GM21723 (cell line): ENCODE data around the gene SLC2A14.
"Not testable (repeated sequence)": the region's sequence is repeated elsewhere in the genome, so short reads cannot be mapped to it uniquely, and the experiment has no call there.

Source experiments
- ATAC-seq: cut with Tn5 transposase; IDR thresholded peaks from one replicate; pipeline ENCODE4 v1.9.1; 2021; ENCODE audit warnings: mild to moderate bottlenecking, moderate library complexity; ENCODE audit not compliant: unreplicated experiment

SLC2A14 gene

GRCh38 chr12:7870335-7870734, 2.4 kb downstream of the SLC2A14 start:
- ATAC-seq = no peak

- ATAC-seq = no peak
These were observed 3.6 kb downstream of the SLC2A14 start for GRCh38 chr12:7869137-7869536.

- ATAC-seq = no peak
These were observed 4.3 kb downstream of the SLC2A14 start for GRCh38 chr12:7868391-7868790.

- no peak for ATAC-seq
These were observed 8.0 kb downstream of the SLC2A14 start for GRCh38 chr12:7864601-7865150.

- ATAC-seq = not testable (repeated sequence)
These were observed 9.8 kb downstream of the SLC2A14 start for GRCh38 chr12:7862814-7863348.

GRCh38 chr12:7862301-7862700, 10.4 kb downstream of the SLC2A14 start:
- ATAC-seq = not testable (repeated sequence)

GRCh38 chr12:7859552-7859951, 13.2 kb downstream of the SLC2A14 start:
- no peak for ATAC-seq

- no peak for ATAC-seq
These were observed 14.7 kb downstream of the SLC2A14 start for GRCh38 chr12:7857971-7858370.

- ATAC-seq = no peak
These were observed 16.2 kb downstream of the SLC2A14 start for GRCh38 chr12:7856516-7856915.

- no peak for ATAC-seq
These were observed 19.2 kb downstream of the SLC2A14 start for GRCh38 chr12:7853557-7853956.

- not testable (repeated sequence) for ATAC-seq
These were observed 21.1 kb downstream of the SLC2A14 start for GRCh38 chr12:7851622-7852081.

GRCh38 chr12:7850099-7850498, 22.6 kb downstream of the SLC2A14 start:
- ATAC-seq = not testable (repeated sequence)

GRCh38 chr12:7848098-7848422, 24.7 kb downstream of the SLC2A14 start:
- not testable (repeated sequence) for ATAC-seq

GRCh38 chr12:7847226-7848097, 25.3 kb downstream of the SLC2A14 start:
- ATAC-seq = peak; percentile 60

GRCh38 chr12:7844116-7844515, 28.6 kb downstream of the SLC2A14 start:
- ATAC-seq = no peak

- not testable (repeated sequence) for ATAC-seq
These were observed 29.1 kb downstream of the SLC2A14 start for GRCh38 chr12:7843583-7843982.

GRCh38 chr12:7843149-7843548, 29.6 kb downstream of the SLC2A14 start:
- ATAC-seq = not testable (repeated sequence)

- ATAC-seq = not testable (repeated sequence)
These were observed 30.3 kb downstream of the SLC2A14 start for GRCh38 chr12:7842444-7842843.

- not testable (repeated sequence) for ATAC-seq
These were observed 32.9 kb downstream of the SLC2A14 start for GRCh38 chr12:7839848-7840247.

- not testable (repeated sequence) for ATAC-seq
These were observed 33.5 kb downstream of the SLC2A14 start for GRCh38 chr12:7839226-7839625.

GRCh38 chr12:7837366-7837765, 35.3 kb downstream of the SLC2A14 start:
- no peak for ATAC-seq

- no peak for ATAC-seq
These were observed 36.9 kb downstream of the SLC2A14 start for GRCh38 chr12:7835766-7836165.
